Parathyroid adenoma (tissue), 2 donors: Measurements from ENCODE around the gene PCOLCE2.
A peak's percentile ranks its signal among the peaks of the same experiment; 100 is the strongest.
"Not testable (repeated sequence)": the region's sequence is repeated elsewhere in the genome, so short reads cannot be mapped to it uniquely, and the experiment has no call there.

Experiments
- H2AFZ ChIP-seq: fragments of 300-600 bp; sonication (generic); one replicate; pipeline ENCODE4 v1.7.0; 2017; ENCODE audit warnings: antibody characterized with exemption, mild to moderate bottlenecking
- H3K27ac ChIP-seq: fragments of 300-600 bp; sonication (generic); one replicate; pipeline ENCODE4 v1.7.0; 2017
- H3K27me3 ChIP-seq: fragments of 300-600 bp; sonication (generic); one replicate; pipeline ENCODE4 v1.7.0; 2017; ENCODE audit warnings: low read length; ENCODE audit not compliant: control insufficient read depth, insufficient read depth
- H3K36me3 ChIP-seq: fragments of 300-600 bp; sonication (generic); one replicate; pipeline ENCODE4 v1.7.0; 2017; ENCODE audit warnings: low read length; ENCODE audit not compliant: control insufficient read depth, insufficient read depth
- H3K4me1 ChIP-seq: fragments of 300-600 bp; sonication (generic); one replicate; pipeline ENCODE4 v1.7.0; 2017; ENCODE audit warnings: control low read depth
- H3K4me2 ChIP-seq: fragments of 300-600 bp; sonication (generic); one replicate; pipeline ENCODE4 v1.7.0; 2017; ENCODE audit warnings: low read length
- H3K4me3 ChIP-seq: fragments of 300-600 bp; sonication (generic); one replicate; pipeline ENCODE4 v1.7.0; 2017; ENCODE audit warnings: low read depth, low read length
- H3K79me2 ChIP-seq: fragments of 300-600 bp; sonication (generic); one replicate; pipeline ENCODE4 v1.7.0; 2017; ENCODE audit warnings: control low read depth
- H3K9ac ChIP-seq: fragments of 300-600 bp; sonication (generic); one replicate; pipeline ENCODE4 v1.7.0; 2017; ENCODE audit warnings: mild to moderate bottlenecking
- H3K9me3 ChIP-seq: fragments of 300-600 bp; sonication (generic); one replicate; pipeline ENCODE4 v1.7.0; 2017; ENCODE audit warnings: low read length; ENCODE audit not compliant: control insufficient read depth
- CTCF ChIP-seq: fragments of 300-600 bp; sonication (generic); IDR thresholded peaks from one replicate; pipeline ENCODE4 v1.7.0; 2017; ENCODE audit warnings: antibody characterized with exemption, mild to moderate bottlenecking
- donor health status: primary hyperparathyroidism.

The PCOLCE2 gene

GRCh38 chr3:142875099-142875498 lies 13.8 kb downstream of the PCOLCE2 start:
- Histone ChIP-seq H3K4me2 (no peak overlapping the region), H3K27me3 (no peaks in the 10 kb centered on the region), H3K4me3 (no peak overlapping the region), H3K36me3 (no peaks in the 10 kb centered on the region), H2AFZ (no peak overlapping the region), H3K9ac (no peak overlapping the region), H3K79me2 (no peaks in the 10 kb centered on the region), H3K4me1 (no peaks in the 10 kb centered on the region), H3K27ac (no peak overlapping the region), H3K9me3 (no peaks in the 10 kb centered on the region)
- TF ChIP-seq CTCF: no peak

GRCh38 chr3:142868382-142868781 lies 20.5 kb downstream of the PCOLCE2 start:
- not testable (repeated sequence) for H3K4me1 ChIP-seq, H2AFZ ChIP-seq, H3K9ac ChIP-seq, H3K36me3 ChIP-seq, H3K27me3 ChIP-seq, H3K4me3 ChIP-seq, H3K79me2 ChIP-seq, H3K9me3 ChIP-seq, H3K4me2 ChIP-seq, H3K27ac ChIP-seq

GRCh38 chr3:142866841-142867631 lies 21.8 kb downstream of the PCOLCE2 start:
- Histone ChIP-seq H3K27me3 (no peaks in the 10 kb centered on the region), H3K27ac (no peak overlapping the region), H3K9me3 (no peaks in the 10 kb centered on the region), H3K9ac (no peak overlapping the region), H3K4me2 (no peak overlapping the region), H2AFZ (peak overlapping the region; percentile 6), H3K4me1 (no peaks in the 10 kb centered on the region), H3K79me2 (no peaks in the 10 kb centered on the region), H3K4me3 (no peak overlapping the region), H3K36me3 (no peaks in the 10 kb centered on the region)
- peak; percentile 28 for TF ChIP-seq CTCF

GRCh38 chr3:142863930-142864920 lies 24.7 kb downstream of the PCOLCE2 start:
- Histone ChIP-seq H3K4me1 (peaks cover 6% of the 10 kb centered on the region), H3K4me3 (no peak overlapping the region), H3K27ac (no peak overlapping the region), H3K79me2 (no peaks in the 10 kb centered on the region), H3K36me3 (no peaks in the 10 kb centered on the region), H3K4me2 (no peak overlapping the region), H2AFZ (no peak overlapping the region), H3K9me3 (no peaks in the 10 kb centered on the region), H3K27me3 (no peaks in the 10 kb centered on the region), H3K9ac (no peak overlapping the region)
- no peak for TF ChIP-seq CTCF
